HCT116 (cell line): Measurements from ENCODE around the gene EXOC5. TPM values are rescaled to one million over a fixed set of nuclear protein-coding genes. Genes with fewer than 3 reads are reported as not detected.
A peak's percentile ranks its signal among the peaks of the same experiment; 100 is the strongest.

Experiments used
- ATAC-seq: fragments of 200-7000 bp; cut with Tn5 transposase; 2 replicates; pipeline ENCODE4 v1.9.1; 2020; ENCODE audit warnings: mild to moderate bottlenecking, moderate library complexity
- BruUV-seq: library from RNA; stranded (reverse); fragments of 400-500 nt; replicated peaks from 2 replicates; lab custom pipeline; 2021; lab: Mats Ljungman, UMichigan
- CTCF ChIA-PET: fragments of 300-600 bp; sonication (Branson Sonifier 250); formaldehyde crosslinking; loops from one replicate; lab custom pipeline; 2021; ENCODE audit warnings: antibody characterized with exemption; lab: Charles Lee
- POLR2A ChIA-PET: fragments of 300-600, 350-600 bp; sonication (Branson Sonifier 250); formaldehyde crosslinking; loops from one replicate; lab custom pipeline; 2021; ENCODE audit warnings: antibody characterized with exemption; lab: Charles Lee
- RAD21 ChIA-PET, 2 experiments: fragments of 300-600 bp; sonication (Branson Sonifier 250); formaldehyde crosslinking; loops; one replicate each; lab custom pipeline; 2023; ENCODE audit warnings: low total read pairs in 2 of 2; ENCODE audit not compliant: uncharacterized antibody in 2 of 2, unreplicated experiment in 2 of 2, low non-redundant PET in 1 of 2; lab: Charles Lee
- DNase-seq: peaks from one replicate; pipeline ENCODE4 v3.0.0-alpha.2; 2010; ENCODE audit warnings: low read depth, low spot score
- H2AFZ ChIP-seq: fragments of 200-600 bp; shearing (Covaris generic), sonication (generic); 2 replicates; pipeline ENCODE4 v1.6.1; 2017; ENCODE audit warnings: low read depth, mixed run types, mixed read lengths, antibody characterized with exemption, low read length; ENCODE audit not compliant: poor library complexity, severe bottlenecking
- H3K27ac ChIP-seq: 2 replicates; pipeline ENCODE4 v1.5.1; 2012; ENCODE audit warnings: low read depth, low read length
- H3K27me3 ChIP-seq: fragments of 200-600 bp; sonication (generic); 2 replicates; pipeline ENCODE4 v1.6.1; 2016; ENCODE audit warnings: mixed run types, low read length, mixed read lengths; ENCODE audit not compliant: insufficient read depth
- H3K36me3 ChIP-seq, 2 experiments: fragments of 200-500 bp in 1 of 2; fragments of 200-600 bp in 1 of 2; sonication (Bioruptor generic) in 1 of 2; sonication (generic) in 1 of 2; 2 replicates each; pipeline versions ENCODE4 v1.5.1 to v1.6.1; 2014 to 2016; ENCODE audit warnings: low read length in 2 of 2, inconsistent platforms in 1 of 2, mixed read lengths in 1 of 2, mixed run types in 1 of 2; ENCODE audit not compliant: insufficient read depth in 2 of 2, control insufficient read depth in 1 of 2
- H3K4me1 ChIP-seq, 2 experiments: fragments of 200-600 bp in 1 of 2; sonication (generic) in 1 of 2; 2 replicates each; pipeline versions ENCODE4 v1.5.1 to v1.6.1; 2012 to 2017; ENCODE audit warnings: low read length in 2 of 2, inconsistent platforms in 1 of 2, mild to moderate bottlenecking in 1 of 2, mixed read lengths in 1 of 2, mixed run types in 1 of 2, moderate library complexity in 1 of 2; ENCODE audit not compliant: insufficient read depth in 2 of 2, control insufficient read depth in 1 of 2
- H3K4me2 ChIP-seq: fragments of 200-600 bp; sonication (generic); 2 replicates; pipeline ENCODE4 v1.6.1; 2017; ENCODE audit warnings: mixed run types, low read length, mixed read lengths
- H3K4me3 ChIP-seq, 2 experiments: fragments of 200-600 bp in 1 of 2; sonication (generic) in 1 of 2; replicated peaks in 1 of 2; 2 replicates each; pipeline ENCODE4 v1.5.1; 2011 to 2016; ENCODE audit warnings: low read length in 2 of 2, control low read depth in 1 of 2, low read depth in 1 of 2, mild to moderate bottlenecking in 1 of 2, mixed read lengths in 1 of 2, mixed run types in 1 of 2
- H3K79me2 ChIP-seq: fragments of 200-600 bp; sonication (generic); 2 replicates; pipeline ENCODE4 v1.6.1; 2017; ENCODE audit warnings: mild to moderate bottlenecking, mixed run types, low read length, moderate library complexity, mixed read lengths; ENCODE audit not compliant: insufficient read depth
- H3K9ac ChIP-seq: fragments of 200-600 bp; sonication (generic); 2 replicates; pipeline ENCODE4 v1.6.1; 2016; ENCODE audit warnings: low read length, mixed read lengths
- H3K9me2 ChIP-seq: fragments of 200-600 bp; sonication (generic), shearing (Covaris generic); 2 replicates; pipeline ENCODE4 v1.6.1; 2017; ENCODE audit warnings: mixed run types, mild to moderate bottlenecking, moderate library complexity; ENCODE audit not compliant: insufficient read depth
- H3K9me3 ChIP-seq, 2 experiments: fragments of 200-500 bp in 1 of 2; fragments of 200-600 bp in 1 of 2; sonication (Bioruptor generic) in 1 of 2; sonication (generic) in 1 of 2; 2 replicates each; pipeline ENCODE4 v1.6.1; 2014 to 2017; ENCODE audit warnings: low read length in 2 of 2, mixed read lengths in 2 of 2, inconsistent platforms in 1 of 2, low read depth in 1 of 2, mild to moderate bottlenecking in 1 of 2, mixed run types in 1 of 2, moderate library complexity in 1 of 2; ENCODE audit not compliant: control insufficient read depth in 1 of 2, insufficient read depth in 1 of 2
- H4K20me1 ChIP-seq: fragments of 200-600 bp; sonication (generic), shearing (Covaris generic); 2 replicates; pipeline ENCODE4 v1.6.1; 2017; ENCODE audit warnings: mixed run types, mild to moderate bottlenecking, moderate library complexity; ENCODE audit not compliant: insufficient read depth
- CBX3 ChIP-seq: IDR thresholded peaks from 2 replicates; pipeline ENCODE4 v1.6.1; 2012; ENCODE audit warnings: low read depth
- EGR1 ChIP-seq: IDR thresholded peaks from 2 replicates; pipeline ENCODE4 v1.6.1; 2012; ENCODE audit warnings: low read depth
- EZH2 ChIP-seq: fragments of 200-600 bp; sonication (generic); IDR thresholded peaks from 2 replicates; pipeline ENCODE4 v1.6.1; 2017; ENCODE audit warnings: antibody characterized with exemption, mixed run types
- FOSL1 ChIP-seq: IDR thresholded peaks from 2 replicates; pipeline ENCODE4 v1.6.1; 2012; ENCODE audit warnings: low read depth
- JUND ChIP-seq: IDR thresholded peaks from 2 replicates; pipeline ENCODE4 v1.6.1; 2012
- POLR2AphosphoS5 ChIP-seq: IDR thresholded peaks from 2 replicates; pipeline ENCODE4 v1.6.1; 2011; ENCODE audit warnings: mild to moderate bottlenecking, low read depth, low read length, moderate library complexity
- RAD21 ChIP-seq: IDR thresholded peaks from 2 replicates; pipeline ENCODE4 v1.6.1; 2012; ENCODE audit warnings: low read depth, mild to moderate bottlenecking
- SIN3A ChIP-seq: IDR thresholded peaks from 2 replicates; pipeline ENCODE4 v1.6.1; 2012; ENCODE audit warnings: low read depth
- SP1 ChIP-seq: IDR thresholded peaks from 2 replicates; pipeline ENCODE4 v1.6.1; 2012; ENCODE audit warnings: low read depth
- SRF ChIP-seq: IDR thresholded peaks from 2 replicates; pipeline ENCODE4 v1.6.1; 2012; ENCODE audit warnings: low read depth
- TCF7L2 ChIP-seq: IDR thresholded peaks from 2 replicates; pipeline ENCODE4 v1.7.0; 2011; ENCODE audit warnings: borderline replicate concordance, inconsistent platforms; ENCODE audit not compliant: insufficient read depth, insufficient read length; ENCODE audit errors: extremely low read depth
- ZFX ChIP-seq: fragments of 450-650 bp; IDR thresholded peaks from 2 replicates; pipeline ENCODE4 v1.6.1; 2017
- intact Hi-C: fragments of 100-400 bp; cut with micrococcal nuclease; formaldehyde crosslinking; loops from 2 replicates; pipeline ENCODE4 v1.10.0; 2022
- total RNA-seq: library from RNA; stranded (reverse); gene quantifications from one replicate; pipeline ENCODE4 v1.2.1, GENCODE V29; 2021; ENCODE audit not compliant: unreplicated experiment
- TF ChIP-seq, protein P1 (sequence below): IDR thresholded peaks from 2 replicates; pipeline ENCODE4 v1.6.1; 2011; ENCODE audit warnings: mild to moderate bottlenecking, low read length, moderate library complexity; ENCODE audit not compliant: insufficient replicate concordance; ENCODE audit errors: extremely low read depth
- TF ChIP-seq, protein P2 (sequence below): IDR thresholded peaks from 2 replicates; pipeline ENCODE4 v1.6.1; 2012
- TF ChIP-seq, protein P3 (sequence below), 3 experiments: fragments of 200-600 bp in 1 of 3; sonication (generic) in 1 of 3; IDR thresholded peaks in 2 of 3; conservative IDR thresholded peaks in 1 of 3; 2 replicates each; pipeline ENCODE4 v1.5.1; 2012 to 2017; ENCODE audit warnings: low read depth in 2 of 3, low read length in 2 of 3, antibody characterized with exemption in 1 of 3, borderline replicate concordance in 1 of 3, control low read depth in 1 of 3, mild to moderate bottlenecking in 1 of 3, mixed read lengths in 1 of 3, mixed run types in 1 of 3, moderate library complexity in 1 of 3; ENCODE audit not compliant: insufficient read depth in 1 of 3
- TF ChIP-seq, protein P4 (sequence below): IDR thresholded peaks from 2 replicates; pipeline ENCODE4 v1.6.1; 2012

Gene EXOC5
- total RNA-seq, 1 experiment from 2014 or later, result 54.2 TPM

DNA sequence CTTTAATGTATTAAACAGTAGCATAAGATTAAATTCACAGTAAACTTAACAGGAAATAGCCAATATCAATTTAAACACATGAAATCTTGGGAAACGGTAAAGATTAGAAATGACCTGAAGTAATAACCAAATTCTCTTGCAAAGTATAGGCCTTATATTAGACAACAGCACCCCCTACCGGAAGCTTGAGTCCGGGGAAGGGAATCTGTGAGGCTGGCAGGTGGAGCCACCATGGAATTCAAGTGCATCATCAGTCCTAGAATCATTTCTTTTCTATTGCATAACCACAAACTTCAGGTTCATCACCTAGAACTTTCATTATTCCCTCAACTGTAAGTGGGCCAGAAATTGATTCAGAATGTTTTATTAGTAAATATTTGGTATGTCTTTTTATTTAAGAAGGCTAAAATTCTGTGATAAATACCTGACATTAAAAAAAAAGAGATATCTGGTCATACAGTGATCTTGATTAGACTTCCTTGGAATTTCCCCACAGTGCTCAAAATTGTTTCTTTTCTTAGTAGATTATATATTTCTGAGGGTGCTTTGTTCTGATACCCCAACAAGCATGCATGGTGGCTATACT is 48.6 kb upstream of the EXOC5 start (continued):
- TF ChIP-seq, protein P1, sequence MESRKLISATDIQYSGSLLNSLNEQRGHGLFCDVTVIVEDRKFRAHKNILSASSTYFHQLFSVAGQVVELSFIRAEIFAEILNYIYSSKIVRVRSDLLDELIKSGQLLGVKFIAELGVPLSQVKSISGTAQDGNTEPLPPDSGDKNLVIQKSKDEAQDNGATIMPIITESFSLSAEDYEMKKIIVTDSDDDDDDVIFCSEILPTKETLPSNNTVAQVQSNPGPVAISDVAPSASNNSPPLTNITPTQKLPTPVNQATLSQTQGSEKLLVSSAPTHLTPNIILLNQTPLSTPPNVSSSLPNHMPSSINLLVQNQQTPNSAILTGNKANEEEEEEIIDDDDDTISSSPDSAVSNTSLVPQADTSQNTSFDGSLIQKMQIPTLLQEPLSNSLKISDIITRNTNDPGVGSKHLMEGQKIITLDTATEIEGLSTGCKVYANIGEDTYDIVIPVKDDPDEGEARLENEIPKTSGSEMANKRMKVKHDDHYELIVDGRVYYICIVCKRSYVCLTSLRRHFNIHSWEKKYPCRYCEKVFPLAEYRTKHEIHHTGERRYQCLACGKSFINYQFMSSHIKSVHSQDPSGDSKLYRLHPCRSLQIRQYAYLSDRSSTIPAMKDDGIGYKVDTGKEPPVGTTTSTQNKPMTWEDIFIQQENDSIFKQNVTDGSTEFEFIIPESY, result no peak
- peak; percentile 81 for TF ChIP-seq RAD21

DNA sequence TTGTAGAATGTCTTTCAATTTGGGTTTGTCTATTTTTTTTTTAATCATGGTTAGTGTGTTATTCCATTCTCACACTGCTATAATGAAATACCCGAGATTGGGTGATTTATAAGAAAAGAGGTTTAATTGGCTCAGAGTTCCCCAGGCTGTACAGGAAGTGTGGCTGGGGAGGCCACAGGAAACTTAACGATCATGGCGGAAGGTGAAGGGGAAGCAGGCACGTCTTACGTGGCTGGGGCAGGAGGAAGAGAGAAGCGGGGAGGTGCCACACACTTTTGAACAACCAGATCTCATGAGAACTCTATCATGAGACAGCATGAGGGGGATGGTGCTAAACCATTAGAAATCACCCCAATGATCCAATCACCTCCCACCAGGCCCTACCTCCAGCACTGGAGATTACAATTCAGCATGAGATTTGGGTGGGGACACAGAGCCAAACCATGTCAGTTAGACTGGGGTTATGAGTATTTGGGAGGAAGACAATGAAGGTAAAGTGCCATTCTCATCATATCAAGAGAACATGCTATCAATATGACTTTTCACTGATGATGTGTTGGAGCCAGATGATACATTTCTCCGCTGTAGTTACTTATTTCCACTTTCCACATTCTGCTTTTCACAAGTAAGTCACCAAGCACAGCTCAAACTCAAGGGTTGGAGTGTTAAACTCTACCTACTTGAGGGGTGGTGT is 45.8 kb upstream of the EXOC5 start:
- no peaks in the 10 kb centered on the region for H4K20me1 ChIP-seq
- H3K27me3 ChIP-seq, result peaks cover 6% of the 10 kb centered on the region; the same call in 1 of the 2 replicates
- BruUV-seq, result no TSS peak
- H2AFZ ChIP-seq, result no peak overlapping the region
- H3K9me3 ChIP-seq, result no peaks in the 10 kb centered on the region
- H3K9me2 ChIP-seq, result no peaks in the 10 kb centered on the region
- H3K4me1 ChIP-seq, result no peaks in the 10 kb centered on the region
- ChIA-PET POLR2A (no interaction called here), CTCF (interaction anchor here (1.0 to 3.4 kb wide), 3 partner anchors 13 to 823 kb away, joined by 3 to 43 read pairs (median 4); no protein-coding TSS in a partner anchor), RAD21 (no interaction called here)
- intact Hi-C loops, result loop anchor here (5.0 kb wide), 1 partner anchor 652 kb away; no protein-coding TSS in a partner anchor
- H3K4me2 ChIP-seq, result no peak overlapping the region
- TF ChIP-seq SIN3A, result no peak
- no peak for TF ChIP-seq FOSL1
- TF ChIP-seq SP1, result no peak
- no peak for TF ChIP-seq TCF7L2
- TF ChIP-seq POLR2AphosphoS5, result no peak
- TF ChIP-seq, protein P2, sequence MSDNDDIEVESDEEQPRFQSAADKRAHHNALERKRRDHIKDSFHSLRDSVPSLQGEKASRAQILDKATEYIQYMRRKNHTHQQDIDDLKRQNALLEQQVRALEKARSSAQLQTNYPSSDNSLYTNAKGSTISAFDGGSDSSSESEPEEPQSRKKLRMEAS, result no peak
- no peak for TF ChIP-seq ZFX
- TF ChIP-seq JUND, result no peak
- no peak for TF ChIP-seq EZH2
- TF ChIP-seq, protein P3, sequence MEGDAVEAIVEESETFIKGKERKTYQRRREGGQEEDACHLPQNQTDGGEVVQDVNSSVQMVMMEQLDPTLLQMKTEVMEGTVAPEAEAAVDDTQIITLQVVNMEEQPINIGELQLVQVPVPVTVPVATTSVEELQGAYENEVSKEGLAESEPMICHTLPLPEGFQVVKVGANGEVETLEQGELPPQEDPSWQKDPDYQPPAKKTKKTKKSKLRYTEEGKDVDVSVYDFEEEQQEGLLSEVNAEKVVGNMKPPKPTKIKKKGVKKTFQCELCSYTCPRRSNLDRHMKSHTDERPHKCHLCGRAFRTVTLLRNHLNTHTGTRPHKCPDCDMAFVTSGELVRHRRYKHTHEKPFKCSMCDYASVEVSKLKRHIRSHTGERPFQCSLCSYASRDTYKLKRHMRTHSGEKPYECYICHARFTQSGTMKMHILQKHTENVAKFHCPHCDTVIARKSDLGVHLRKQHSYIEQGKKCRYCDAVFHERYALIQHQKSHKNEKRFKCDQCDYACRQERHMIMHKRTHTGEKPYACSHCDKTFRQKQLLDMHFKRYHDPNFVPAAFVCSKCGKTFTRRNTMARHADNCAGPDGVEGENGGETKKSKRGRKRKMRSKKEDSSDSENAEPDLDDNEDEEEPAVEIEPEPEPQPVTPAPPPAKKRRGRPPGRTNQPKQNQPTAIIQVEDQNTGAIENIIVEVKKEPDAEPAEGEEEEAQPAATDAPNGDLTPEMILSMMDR (IDR thresholded peaks at IDR 0.05 in 2 of 3, conservative IDR thresholded peaks at IDR 0.05 in 1 of 3; ENCODE audit: borderline replicate concordance in 1 of 3, insufficient read depth in 1 of 3, low read depth in 2 of 3, low read length in 2 of 3), result no peak
- TF ChIP-seq EGR1, result no peak
- TF ChIP-seq, protein P4, sequence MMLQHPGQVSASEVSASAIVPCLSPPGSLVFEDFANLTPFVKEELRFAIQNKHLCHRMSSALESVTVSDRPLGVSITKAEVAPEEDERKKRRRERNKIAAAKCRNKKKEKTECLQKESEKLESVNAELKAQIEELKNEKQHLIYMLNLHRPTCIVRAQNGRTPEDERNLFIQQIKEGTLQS, result no peak
- no peak for TF ChIP-seq SRF
- TF ChIP-seq CBX3, result no peak
- H3K79me2 ChIP-seq, result no peaks in the 10 kb centered on the region
- ATAC-seq (no peak), DNase-seq (no peak)
- H3K36me3 ChIP-seq, result no peaks in the 10 kb centered on the region
- no peak overlapping the region for H3K27ac ChIP-seq
- no peak overlapping the region for H3K4me3 ChIP-seq
- H3K9ac ChIP-seq, result no peak overlapping the region
